Measurements from ENCODE around the gene PPP2R3B.
"Not testable (repeated sequence)": the region's sequence is repeated elsewhere in the genome, so short reads cannot be mapped to it uniquely, and the experiment has no call there.

The PPP2R3B gene

GRCh38 chrX:394830-395229, 8.1 kb upstream of the PPP2R3B start:
- H3K27me3 ChIP-seq (ENCODE audit: control insufficient read depth, insufficient read depth, low read length) = no peaks in the 10 kb centered on the region
- H3K9me3 ChIP-seq (ENCODE audit: control insufficient read depth, low read length) = no peaks in the 10 kb centered on the region
- H3K4me1 ChIP-seq (ENCODE audit: control insufficient read depth, insufficient read depth, low read length) = no peaks in the 10 kb centered on the region
- no peaks in the 10 kb centered on the region for H3K36me3 ChIP-seq (ENCODE audit: control insufficient read depth, insufficient read depth, low read length)
- H3K4me3 ChIP-seq (ENCODE audit: low read length) = no peak overlapping the region
- H3K9ac ChIP-seq (ENCODE audit: low read length) = no peak overlapping the region

GRCh38 chrX:392575-392846, 5.8 kb upstream of the PPP2R3B start:
- Histone ChIP-seq H3K9me3 (ENCODE audit: control insufficient read depth, low read length) (no peaks in the 10 kb centered on the region), H3K27me3 (ENCODE audit: control insufficient read depth, insufficient read depth, low read length) (no peaks in the 10 kb centered on the region), H3K4me3 (ENCODE audit: low read length) (no peak overlapping the region), H3K36me3 (ENCODE audit: control insufficient read depth, insufficient read depth, low read length) (no peaks in the 10 kb centered on the region), H3K4me1 (ENCODE audit: control insufficient read depth, insufficient read depth, low read length) (no peaks in the 10 kb centered on the region), H3K9ac (ENCODE audit: low read length) (no peak overlapping the region)

GRCh38 chrX:391717-392574, 5.2 kb upstream of the PPP2R3B start:
- Histone ChIP-seq H3K4me3 (ENCODE audit: low read length) (no peak overlapping the region), H3K4me1 (ENCODE audit: control insufficient read depth, insufficient read depth, low read length) (no peaks in the 10 kb centered on the region), H3K9ac (ENCODE audit: low read length) (no peak overlapping the region), H3K9me3 (ENCODE audit: control insufficient read depth, low read length) (no peaks in the 10 kb centered on the region), H3K27me3 (ENCODE audit: control insufficient read depth, insufficient read depth, low read length) (no peaks in the 10 kb centered on the region), H3K36me3 (ENCODE audit: control insufficient read depth, insufficient read depth, low read length) (no peaks in the 10 kb centered on the region)

- Histone ChIP-seq H3K36me3 (ENCODE audit: control insufficient read depth, insufficient read depth, low read length) (no peaks in the 10 kb centered on the region), H3K4me1 (ENCODE audit: control insufficient read depth, insufficient read depth, low read length) (no peaks in the 10 kb centered on the region), H3K9ac (ENCODE audit: low read length) (no peak overlapping the region), H3K9me3 (ENCODE audit: control insufficient read depth, low read length) (no peaks in the 10 kb centered on the region), H3K4me3 (ENCODE audit: low read length) (no peak overlapping the region), H3K27me3 (ENCODE audit: control insufficient read depth, insufficient read depth, low read length) (no peaks in the 10 kb centered on the region)
Observed at GRCh38 chrX:390459-390858, 3.8 kb upstream of the PPP2R3B start.

- no peaks in the 10 kb centered on the region for H3K36me3 ChIP-seq (ENCODE audit: control insufficient read depth, insufficient read depth, low read length)
- no peak overlapping the region for H3K4me3 ChIP-seq (ENCODE audit: low read length)
- no peak overlapping the region for H3K9ac ChIP-seq (ENCODE audit: low read length)
- no peaks in the 10 kb centered on the region for H3K9me3 ChIP-seq (ENCODE audit: control insufficient read depth, low read length)
- no peaks in the 10 kb centered on the region for H3K27me3 ChIP-seq (ENCODE audit: control insufficient read depth, insufficient read depth, low read length)
- no peaks in the 10 kb centered on the region for H3K4me1 ChIP-seq (ENCODE audit: control insufficient read depth, insufficient read depth, low read length)
Observed at GRCh38 chrX:389021-389441, 2.3 kb upstream of the PPP2R3B start.

- H3K36me3 ChIP-seq (ENCODE audit: control insufficient read depth, insufficient read depth, low read length) = no peaks in the 10 kb centered on the region
- H3K4me3 ChIP-seq (ENCODE audit: low read length) = peak overlapping the region; percentile 80
- H3K4me1 ChIP-seq (ENCODE audit: control insufficient read depth, insufficient read depth, low read length) = no peaks in the 10 kb centered on the region
- H3K9ac ChIP-seq (ENCODE audit: low read length) = peak overlapping the region; percentile 91
- H3K9me3 ChIP-seq (ENCODE audit: control insufficient read depth, low read length) = no peaks in the 10 kb centered on the region
- no peaks in the 10 kb centered on the region for H3K27me3 ChIP-seq (ENCODE audit: control insufficient read depth, insufficient read depth, low read length)
Observed at GRCh38 chrX:387729-388128, 1.0 kb upstream of the PPP2R3B start.

GRCh38 chrX:386239-386767, 404 bp downstream of the PPP2R3B start:
- H3K9me3 ChIP-seq (ENCODE audit: control insufficient read depth, low read length) = no peaks in the 10 kb centered on the region
- peak overlapping the region; percentile 91 for H3K9ac ChIP-seq (ENCODE audit: low read length)
- no peak overlapping the region for H3K4me3 ChIP-seq (ENCODE audit: low read length)
- H3K36me3 ChIP-seq (ENCODE audit: control insufficient read depth, insufficient read depth, low read length) = no peaks in the 10 kb centered on the region
- no peaks in the 10 kb centered on the region for H3K27me3 ChIP-seq (ENCODE audit: control insufficient read depth, insufficient read depth, low read length)
- H3K4me1 ChIP-seq (ENCODE audit: control insufficient read depth, insufficient read depth, low read length) = no peaks in the 10 kb centered on the region

- not testable (repeated sequence) for H3K9ac ChIP-seq (ENCODE audit: low read length); H3K4me3 ChIP-seq (ENCODE audit: low read length); H3K36me3 ChIP-seq (ENCODE audit: control insufficient read depth, insufficient read depth, low read length); H3K9me3 ChIP-seq (ENCODE audit: control insufficient read depth, low read length); H3K27me3 ChIP-seq (ENCODE audit: control insufficient read depth, insufficient read depth, low read length); H3K4me1 ChIP-seq (ENCODE audit: control insufficient read depth, insufficient read depth, low read length)
Observed at GRCh38 chrX:385736-386135, 971 bp downstream of the PPP2R3B start.

- H3K9me3 ChIP-seq (ENCODE audit: control insufficient read depth, low read length) = no peaks in the 10 kb centered on the region
- H3K4me1 ChIP-seq (ENCODE audit: control insufficient read depth, insufficient read depth, low read length) = no peaks in the 10 kb centered on the region
- no peak overlapping the region for H3K4me3 ChIP-seq (ENCODE audit: low read length)
- H3K27me3 ChIP-seq (ENCODE audit: control insufficient read depth, insufficient read depth, low read length) = no peaks in the 10 kb centered on the region
- no peaks in the 10 kb centered on the region for H3K36me3 ChIP-seq (ENCODE audit: control insufficient read depth, insufficient read depth, low read length)
- no peak overlapping the region for H3K9ac ChIP-seq (ENCODE audit: low read length)
Observed at GRCh38 chrX:384861-385260, 1.8 kb downstream of the PPP2R3B start.

- Histone ChIP-seq H3K9ac (ENCODE audit: low read length) (no peak overlapping the region), H3K4me1 (ENCODE audit: control insufficient read depth, insufficient read depth, low read length) (peaks cover 5% of the 10 kb centered on the region), H3K4me3 (ENCODE audit: low read length) (no peak overlapping the region), H3K27me3 (ENCODE audit: control insufficient read depth, insufficient read depth, low read length) (peaks cover 22% of the 10 kb centered on the region), H3K36me3 (ENCODE audit: control insufficient read depth, insufficient read depth, low read length) (no peaks in the 10 kb centered on the region), H3K9me3 (ENCODE audit: control insufficient read depth, low read length) (no peaks in the 10 kb centered on the region)
Observed at GRCh38 chrX:378443-378842, 8.3 kb downstream of the PPP2R3B start.

GRCh38 chrX:376206-376605, 10.5 kb downstream of the PPP2R3B start:
- not testable (repeated sequence) for H3K36me3 ChIP-seq (ENCODE audit: control insufficient read depth, insufficient read depth, low read length); H3K9me3 ChIP-seq (ENCODE audit: control insufficient read depth, low read length); H3K4me1 ChIP-seq (ENCODE audit: control insufficient read depth, insufficient read depth, low read length); H3K9ac ChIP-seq (ENCODE audit: low read length); H3K4me3 ChIP-seq (ENCODE audit: low read length)
- H3K27me3 ChIP-seq (ENCODE audit: control insufficient read depth, insufficient read depth, low read length) = peaks cover 30% of the 10 kb centered on the region

- H3K27me3 ChIP-seq (ENCODE audit: control insufficient read depth, insufficient read depth, low read length) = peaks cover 30% of the 10 kb centered on the region
- peaks cover 5% of the 10 kb centered on the region for H3K4me1 ChIP-seq (ENCODE audit: control insufficient read depth, insufficient read depth, low read length)
- no peak overlapping the region for H3K4me3 ChIP-seq (ENCODE audit: low read length)
- H3K9me3 ChIP-seq (ENCODE audit: control insufficient read depth, low read length) = no peaks in the 10 kb centered on the region
- no peaks in the 10 kb centered on the region for H3K36me3 ChIP-seq (ENCODE audit: control insufficient read depth, insufficient read depth, low read length)
- H3K9ac ChIP-seq (ENCODE audit: low read length) = no peak overlapping the region
Observed at GRCh38 chrX:375181-376036, 11.3 kb downstream of the PPP2R3B start.
